SKM-1 (cell line): ENCODE measurements around the gene VDAC1.
A peak's percentile ranks its signal among the peaks of the same experiment; 100 is the strongest.
"Not testable (repeated sequence)": the region's sequence is repeated elsewhere in the genome, so short reads cannot be mapped to it uniquely, and the experiment has no call there.

Source experiments
- DNase-seq: peaks from one replicate; lab custom pipeline; 2025; ENCODE audit not compliant: unreplicated experiment; lab: John Stamatoyannopoulos, UW

The VDAC1 gene

GRCh38 chr5:134004626-134005416, at the start of gene VDAC1:
TSS of gene VDAC1 (minus strand) at chr5:134004975. CDS start at chr5:133993012, 11,963 bp downstream.
- DNase-seq = peak; percentile 52

- DNase-seq = no peak
These were observed 49.1 kb upstream of the VDAC1 start for GRCh38 chr5:134053840-134054338.

GRCh38 chr5:134053314-134053839, 48.6 kb upstream of the VDAC1 start:
- no peak for DNase-seq

GRCh38 chr5:134051305-134051704, 46.5 kb upstream of the VDAC1 start:
- DNase-seq = no peak

GRCh38 chr5:134048864-134049263, 44.1 kb upstream of the VDAC1 start:
- DNase-seq = no peak

GRCh38 chr5:134047687-134048056, 42.9 kb upstream of the VDAC1 start:
- DNase-seq = no peak

- DNase-seq = no peak
These were observed 42.3 kb upstream of the VDAC1 start for GRCh38 chr5:134046801-134047686.

GRCh38 chr5:134046330-134046729, 41.6 kb upstream of the VDAC1 start:
- no peak for DNase-seq

GRCh38 chr5:134043793-134044792, 39.3 kb upstream of the VDAC1 start:
- no peak for DNase-seq

GRCh38 chr5:134041570-134042411, 37.0 kb upstream of the VDAC1 start:
- no peak for DNase-seq

- DNase-seq = no peak
These were observed 33.4 kb upstream of the VDAC1 start for GRCh38 chr5:134038138-134038537.

GRCh38 chr5:134037160-134037559, 32.4 kb upstream of the VDAC1 start:
- no peak for DNase-seq

- DNase-seq = no peak
These were observed 29.6 kb upstream of the VDAC1 start for GRCh38 chr5:134034326-134034725.

GRCh38 chr5:134030303-134030964, 25.7 kb upstream of the VDAC1 start:
- DNase-seq = not testable (repeated sequence)

GRCh38 chr5:134029156-134029555, 24.4 kb upstream of the VDAC1 start:
- no peak for DNase-seq

GRCh38 chr5:134028496-134028895, 23.7 kb upstream of the VDAC1 start:
- DNase-seq = no peak

GRCh38 chr5:134027288-134027615, 22.5 kb upstream of the VDAC1 start:
- DNase-seq = no peak

- peak; percentile 36 for DNase-seq
These were observed 21.9 kb upstream of the VDAC1 start for GRCh38 chr5:134026521-134027287.
